ENCODE results near the gene TMEM161A.

GRCh38 chr19:19096641-19097627 lies 41.3 kb downstream of the TMEM161A start:
- TF ChIP-seq, protein P1, sequence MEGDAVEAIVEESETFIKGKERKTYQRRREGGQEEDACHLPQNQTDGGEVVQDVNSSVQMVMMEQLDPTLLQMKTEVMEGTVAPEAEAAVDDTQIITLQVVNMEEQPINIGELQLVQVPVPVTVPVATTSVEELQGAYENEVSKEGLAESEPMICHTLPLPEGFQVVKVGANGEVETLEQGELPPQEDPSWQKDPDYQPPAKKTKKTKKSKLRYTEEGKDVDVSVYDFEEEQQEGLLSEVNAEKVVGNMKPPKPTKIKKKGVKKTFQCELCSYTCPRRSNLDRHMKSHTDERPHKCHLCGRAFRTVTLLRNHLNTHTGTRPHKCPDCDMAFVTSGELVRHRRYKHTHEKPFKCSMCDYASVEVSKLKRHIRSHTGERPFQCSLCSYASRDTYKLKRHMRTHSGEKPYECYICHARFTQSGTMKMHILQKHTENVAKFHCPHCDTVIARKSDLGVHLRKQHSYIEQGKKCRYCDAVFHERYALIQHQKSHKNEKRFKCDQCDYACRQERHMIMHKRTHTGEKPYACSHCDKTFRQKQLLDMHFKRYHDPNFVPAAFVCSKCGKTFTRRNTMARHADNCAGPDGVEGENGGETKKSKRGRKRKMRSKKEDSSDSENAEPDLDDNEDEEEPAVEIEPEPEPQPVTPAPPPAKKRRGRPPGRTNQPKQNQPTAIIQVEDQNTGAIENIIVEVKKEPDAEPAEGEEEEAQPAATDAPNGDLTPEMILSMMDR (IDR thresholded peaks at IDR 0.05): no peak
- no peak for TF ChIP-seq POLR2AphosphoS5 (IDR thresholded peaks at IDR 0.05)
- no peak for TF ChIP-seq POLR2A (IDR thresholded peaks at IDR 0.05)

Data from gastroesophageal sphincter (tissue), 3 donors.